ENCODE results near the gene KYNU.
"Not testable (repeated sequence)": the region's sequence is repeated elsewhere in the genome, so short reads cannot be mapped to it uniquely, and the experiment has no call there.

Gene KYNU

DNA sequence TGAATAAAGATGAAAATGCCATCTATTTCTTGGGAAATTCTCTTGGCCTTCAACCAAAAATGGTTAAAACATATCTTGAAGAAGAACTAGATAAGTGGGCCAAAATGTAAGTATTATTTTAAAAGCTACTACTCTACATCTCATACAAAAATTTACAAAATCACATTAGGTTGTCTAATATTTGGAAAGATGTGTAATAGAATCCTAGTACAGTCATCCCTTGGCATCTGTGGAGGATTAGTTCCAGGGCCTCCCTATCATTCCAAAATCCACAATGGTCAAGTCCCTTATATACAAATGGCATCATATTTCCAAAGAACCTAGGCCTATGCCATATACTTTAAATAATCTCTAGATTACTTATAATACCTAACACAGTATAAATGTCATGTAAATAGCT, 41.2 kb downstream of the KYNU start:
- DNase-seq (ENCODE audit: low spot score) = no peak

- no peak for DNase-seq (ENCODE audit: low spot score)
These were observed 43.1 kb downstream of the KYNU start for GRCh38 chr2:142920571-142920970.

DNA sequence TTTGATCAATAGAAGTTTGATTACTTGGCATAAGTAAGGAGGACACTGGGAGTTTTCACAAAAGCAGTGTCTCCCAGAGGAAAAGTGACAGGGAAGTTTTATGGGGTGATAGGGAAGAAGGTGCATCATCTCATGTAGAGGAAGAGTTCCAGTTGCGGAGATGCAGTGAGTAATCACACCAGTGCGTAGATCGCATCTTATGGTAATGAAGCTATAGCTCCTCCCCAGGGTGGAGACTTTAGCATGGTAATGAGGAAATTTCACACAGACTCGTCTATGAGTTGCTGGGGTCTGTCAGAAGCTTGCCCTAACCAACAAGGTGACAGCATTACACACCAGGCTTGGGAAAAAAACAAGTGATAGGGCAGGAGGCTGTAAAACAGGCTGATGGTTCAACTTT, 49.0 kb downstream of the KYNU start:
- DNase-seq (ENCODE audit: low spot score) = no peak

DNA sequence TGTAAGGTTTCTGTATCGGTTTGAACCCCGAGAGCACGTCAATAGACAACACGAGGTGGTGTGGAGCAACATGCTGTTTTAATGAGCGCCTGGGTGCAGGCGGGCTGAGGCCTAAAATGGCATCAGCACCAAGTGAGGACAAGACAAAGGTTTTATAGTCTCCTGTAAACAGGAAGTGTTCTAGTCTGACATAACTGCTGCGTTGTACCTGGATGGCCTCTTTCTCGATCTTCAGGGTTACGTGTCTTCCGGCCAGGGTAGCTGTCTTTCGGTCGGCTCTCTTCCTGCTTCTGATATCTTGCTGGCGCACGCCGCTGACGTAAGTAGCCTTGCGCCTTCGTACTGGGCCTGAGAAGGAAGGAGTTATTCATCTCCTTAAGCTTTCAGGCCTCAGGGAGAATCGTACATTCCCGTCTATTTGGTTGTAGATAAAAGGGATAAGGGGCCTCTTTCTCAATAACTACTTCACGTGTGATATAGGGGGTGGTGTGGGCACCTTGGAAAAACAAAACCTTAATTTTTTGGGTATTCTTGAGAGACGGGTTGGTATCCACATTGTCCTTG, 53.5 kb downstream of the KYNU start:
- DNase-seq (ENCODE audit: low spot score) = no peak

DNA sequence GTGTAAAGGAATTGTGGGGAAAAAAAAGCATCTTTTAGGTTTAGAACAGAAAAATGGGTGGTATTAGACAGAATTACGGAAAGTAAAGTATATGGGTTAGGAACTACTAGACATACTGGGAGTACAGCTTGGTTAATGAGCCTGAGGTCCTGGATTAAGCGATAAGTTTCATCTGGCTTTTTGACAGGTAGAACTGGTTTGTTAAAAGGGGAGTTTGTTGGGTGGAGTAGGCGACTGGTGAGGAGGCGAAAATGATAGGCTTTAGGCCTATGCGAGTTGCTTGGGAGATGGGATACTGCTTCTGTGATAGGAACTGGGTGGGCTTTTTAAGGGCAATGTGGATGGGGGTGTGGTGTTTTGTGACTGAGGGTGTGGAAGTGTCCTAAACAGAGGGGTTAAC, 56.5 kb downstream of the KYNU start:
- no peak for DNase-seq (ENCODE audit: low spot score)

GRCh38 chr2:142935563-142936089, 58.2 kb downstream of the KYNU start:
- no peak for DNase-seq (ENCODE audit: low spot score)

DNA sequence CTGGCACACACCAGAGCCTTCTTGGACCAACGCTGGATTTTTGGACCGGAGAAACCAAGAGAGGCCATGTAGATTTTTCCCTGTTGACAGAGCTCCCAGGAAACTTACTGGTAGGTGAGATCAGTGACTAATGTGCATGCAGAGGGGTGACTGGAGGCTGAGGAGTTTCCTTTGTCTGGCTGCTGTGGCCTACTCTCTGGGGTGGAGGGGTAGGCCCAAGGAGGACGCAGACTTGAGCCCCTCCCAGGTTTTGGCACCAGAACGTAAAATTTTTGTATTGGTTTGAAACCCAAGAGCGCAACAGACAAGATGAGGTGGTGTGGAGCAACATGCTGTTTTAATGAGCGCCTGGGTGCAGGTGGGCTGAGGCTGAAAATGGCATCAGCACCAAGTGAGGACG, 59.2 kb downstream of the KYNU start:
- no peak for DNase-seq (ENCODE audit: low spot score)

DNA sequence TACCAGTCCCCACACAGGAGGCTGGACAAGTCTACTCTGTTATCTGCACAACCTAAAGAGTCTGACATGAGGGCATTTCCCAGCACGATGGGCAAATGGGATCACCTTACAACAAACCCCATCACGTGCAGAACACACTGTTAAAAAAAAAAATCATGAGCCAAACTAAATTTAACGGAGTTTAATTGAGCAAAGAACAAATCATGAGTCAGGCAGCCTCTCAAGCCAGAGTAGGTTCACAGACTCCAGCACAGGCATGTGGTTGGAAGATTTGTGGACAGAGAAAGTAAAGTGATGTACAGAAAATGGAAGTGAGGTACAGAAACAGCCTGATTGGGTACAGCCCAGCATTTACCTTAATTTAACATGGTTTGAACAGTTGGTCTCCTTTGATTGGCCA, 59.9 kb downstream of the KYNU start:
- DNase-seq (ENCODE audit: low spot score) = no peak

- DNase-seq (ENCODE audit: low spot score) = no peak
These were observed 60.8 kb downstream of the KYNU start for GRCh38 chr2:142938240-142938639.

DNA sequence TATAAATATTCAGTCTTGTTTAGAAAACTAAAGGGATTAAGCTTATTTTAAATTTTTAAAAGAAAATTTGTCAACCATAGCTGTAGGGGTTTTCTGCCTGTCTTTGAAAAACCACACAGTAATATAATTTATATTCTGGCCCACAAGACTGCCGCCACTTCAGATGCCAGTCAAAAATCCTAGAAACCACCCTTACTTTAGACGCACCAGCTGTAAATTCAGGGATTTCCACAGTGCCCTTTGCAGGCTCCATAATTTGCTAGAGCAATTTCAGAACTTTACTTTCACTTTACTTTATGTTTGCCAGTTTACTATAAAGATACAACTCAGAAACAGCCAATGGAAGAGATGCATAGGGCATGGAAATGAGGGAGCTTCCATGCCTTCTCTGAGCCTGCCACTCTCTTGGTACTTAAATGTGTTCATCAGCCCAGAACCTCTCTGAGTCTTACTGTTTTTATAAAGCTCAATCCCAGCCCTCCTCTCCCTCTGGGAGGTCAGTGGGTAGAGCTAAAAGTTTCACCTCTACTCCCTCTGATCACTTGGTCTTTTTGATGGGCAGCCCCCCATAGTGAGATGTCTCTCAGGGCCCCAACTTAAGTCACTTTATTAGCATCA, 63.3 kb downstream of the KYNU start:
- DNase-seq (ENCODE audit: low spot score) = no peak

GRCh38 chr2:142942690-142943089, 65.2 kb downstream of the KYNU start:
- no peak for DNase-seq (ENCODE audit: low spot score)

DNA sequence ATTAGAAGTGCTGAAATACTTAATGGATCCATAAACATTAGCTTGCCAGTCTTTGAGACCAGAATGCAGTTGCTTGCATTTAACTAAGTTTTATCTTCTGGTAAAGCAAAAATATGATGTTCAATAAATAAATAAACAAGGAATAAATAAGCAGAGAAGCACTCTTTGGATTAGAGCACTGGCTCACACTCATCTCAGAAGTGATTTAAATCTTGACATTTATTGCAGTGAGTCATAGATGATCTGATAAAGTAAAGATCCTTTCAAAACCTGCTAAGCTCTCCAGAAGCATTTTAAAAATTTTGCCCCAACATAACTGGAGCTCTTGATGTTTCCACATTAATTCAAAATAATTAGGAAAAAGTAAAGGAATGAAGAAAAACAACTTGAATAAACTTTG, 66.8 kb downstream of the KYNU start:
- DNase-seq (ENCODE audit: low spot score) = no peak

DNA sequence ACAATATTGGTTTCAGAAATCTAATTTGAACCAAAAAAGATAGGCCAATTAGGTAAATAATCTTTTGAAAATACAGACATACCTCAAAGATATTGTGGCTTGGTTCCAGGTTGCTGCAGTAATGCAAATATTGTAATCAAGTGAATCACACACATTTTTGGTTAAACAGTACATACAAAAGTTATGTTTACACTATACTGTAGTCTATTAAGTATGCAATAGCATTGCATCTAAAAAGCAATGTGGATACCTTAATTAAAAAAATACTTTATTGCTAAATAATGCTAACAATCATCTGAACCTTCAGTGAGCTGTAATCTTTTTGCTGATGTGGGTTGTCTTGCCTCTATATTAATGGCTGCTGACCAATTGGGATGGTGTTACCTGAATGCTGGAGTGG, 67.3 kb downstream of the KYNU start:
- DNase-seq (ENCODE audit: low spot score) = no peak

DNA sequence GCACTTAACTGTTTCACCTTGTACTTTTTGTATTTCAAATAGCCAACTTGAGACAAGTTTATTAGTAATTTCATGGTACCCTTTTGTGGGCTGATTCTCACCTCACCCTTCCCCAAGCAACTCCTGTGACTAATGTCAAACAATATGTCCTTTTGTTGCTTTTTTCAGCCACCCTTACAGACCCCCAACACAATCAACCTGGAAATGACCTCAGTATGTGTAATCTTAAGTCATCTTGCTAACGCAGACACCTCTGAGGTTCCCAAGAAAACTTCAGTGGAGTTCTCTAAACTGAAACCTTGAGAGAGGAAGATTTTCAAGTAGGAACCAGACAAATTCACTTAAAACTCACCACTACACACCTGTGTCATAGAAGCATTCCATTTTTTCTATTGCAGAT, 69.5 kb downstream of the KYNU start:
- DNase-seq (ENCODE audit: low spot score) = no peak

- DNase-seq (ENCODE audit: low spot score) = not testable (repeated sequence)
These were observed 71.3 kb downstream of the KYNU start for GRCh38 chr2:142948723-142949122.

DNA sequence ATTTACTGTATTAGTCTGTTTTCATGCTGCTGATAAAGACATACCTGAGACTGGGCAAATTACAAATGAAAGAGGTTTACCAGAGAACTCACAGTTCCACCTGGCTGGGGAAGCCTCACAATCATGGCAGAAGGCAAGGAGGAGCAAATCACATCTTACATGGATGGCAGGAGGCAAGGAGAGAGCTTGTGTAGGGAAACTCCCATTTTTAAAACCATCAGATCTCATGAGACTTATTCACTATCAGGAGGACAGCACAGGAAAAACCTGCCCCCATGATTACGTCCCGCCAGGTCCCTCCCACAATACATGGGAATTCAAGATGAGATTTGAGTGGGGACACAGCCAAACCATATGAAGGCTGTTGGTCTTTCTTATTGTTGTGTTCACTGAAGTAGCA, 72.9 kb downstream of the KYNU start:
- not testable (repeated sequence) for DNase-seq (ENCODE audit: low spot score)

DNA sequence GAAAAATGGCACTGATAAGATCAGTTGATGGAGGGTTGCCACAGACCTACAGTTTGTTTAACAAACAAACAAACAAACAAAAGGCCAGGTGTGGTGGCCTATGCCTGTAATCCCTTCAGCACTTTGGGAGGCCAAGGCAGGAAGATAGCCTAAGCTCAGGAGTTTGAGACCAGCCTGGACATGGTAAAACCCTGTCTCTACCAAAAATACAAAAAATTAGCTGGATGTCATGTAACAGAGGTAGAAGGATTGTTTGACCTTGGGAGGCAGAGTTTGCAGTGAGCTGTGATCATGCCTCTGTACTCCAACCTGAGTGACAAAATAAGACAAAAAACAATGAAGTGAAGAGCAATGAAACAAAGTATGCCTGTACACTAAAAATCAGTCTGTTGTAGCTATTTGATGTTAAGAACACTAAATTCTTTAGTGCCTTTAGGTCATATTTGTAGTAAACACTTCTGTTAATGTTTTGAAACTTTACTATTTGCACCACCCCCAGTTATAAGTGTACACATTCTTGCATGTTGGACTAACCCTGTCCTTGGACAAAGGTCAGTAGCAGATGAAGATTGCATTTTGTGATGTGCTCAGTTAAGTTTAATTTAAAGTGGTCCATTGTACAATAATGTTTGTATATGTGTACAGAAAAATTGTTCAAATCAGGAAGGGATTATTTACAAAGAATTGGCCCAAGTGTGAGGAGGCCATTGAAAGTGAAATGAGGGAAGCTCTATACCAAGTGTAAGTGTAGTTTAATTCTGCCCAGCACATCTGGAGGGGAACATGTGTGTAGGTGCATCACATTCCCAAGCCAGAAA, 73.9 kb downstream of the KYNU start:
- no peak for DNase-seq (ENCODE audit: low spot score)

GRCh38 chr2:142952018-142952417, 74.6 kb downstream of the KYNU start:
- DNase-seq (ENCODE audit: low spot score) = no peak

GRCh38 chr2:142952793-142953494, 75.5 kb downstream of the KYNU start:
- DNase-seq (ENCODE audit: low spot score) = no peak

- no peak for DNase-seq (ENCODE audit: low spot score)
These were observed 77.0 kb downstream of the KYNU start for GRCh38 chr2:142954493-142954892.

GRCh38 chr2:142957144-142957543, 79.7 kb downstream of the KYNU start:
- DNase-seq (ENCODE audit: low spot score) = no peak

DNA sequence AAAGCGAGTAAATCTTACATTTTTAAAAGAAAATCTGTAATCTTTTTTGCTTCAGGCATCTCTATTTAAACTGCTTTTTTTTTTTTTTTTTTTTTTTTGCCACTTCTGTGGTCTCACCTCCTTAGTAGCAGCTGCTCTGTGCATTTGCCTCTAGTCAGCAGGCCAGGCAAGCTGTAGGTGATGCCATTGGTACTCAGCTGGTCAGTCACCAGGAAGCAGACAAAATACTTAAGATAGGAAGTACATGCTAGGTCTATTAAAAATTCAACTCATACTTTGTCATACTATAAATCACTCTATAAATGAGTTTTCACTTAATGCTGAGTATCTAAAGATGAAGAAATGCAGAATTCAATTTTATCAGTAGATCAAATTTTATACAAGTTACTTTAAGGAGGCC, 83.7 kb downstream of the KYNU start:
- no peak for DNase-seq (ENCODE audit: low spot score)

- DNase-seq (ENCODE audit: low spot score) = no peak
These were observed 88.0 kb downstream of the KYNU start for GRCh38 chr2:142965443-142965842.

Measured in putamen (tissue), 1 donor.